H1 (cell line): Measurements from ENCODE around the gene SH3BP2. TPM values are rescaled to one million over a fixed set of nuclear protein-coding genes. Genes with fewer than 3 reads are reported as not detected.

Source experiments
- CHD7 ChIP-seq: fragments of 300-600 bp; sonication (generic); IDR thresholded peaks from 2 replicates; pipeline ENCODE4 v1.7.1; 2012; ENCODE audit warnings: low read length, moderate library complexity, mild to moderate bottlenecking, inconsistent platforms; ENCODE audit not compliant: insufficient replicate concordance
- CTBP2 ChIP-seq: IDR thresholded peaks from 2 replicates; pipeline ENCODE4 v1.7.0; 2011; ENCODE audit warnings: borderline replicate concordance, mild to moderate bottlenecking, moderate library complexity, mixed read lengths, low read length; ENCODE audit not compliant: insufficient read depth, insufficient read length
- HDAC6 ChIP-seq: IDR thresholded peaks from one replicate; pipeline ENCODE4 v1.7.1; 2012; ENCODE audit warnings: low read depth, mild to moderate bottlenecking, inconsistent platforms, low read length, moderate library complexity
- JUND ChIP-seq: IDR thresholded peaks from 2 replicates; pipeline ENCODE4 v1.6.1; 2011; ENCODE audit warnings: mild to moderate bottlenecking, improper control_type of control experiment, low read length
- POLR2AphosphoS5 ChIP-seq: IDR thresholded peaks from 2 replicates; pipeline ENCODE4 v1.6.1; 2011; ENCODE audit warnings: low read depth, low read length
- polyA plus RNA-seq, 7 experiments: library from polyadenylated mRNA; depleted of rRNA in 3 of 7; stranded (reverse) in 5 of 7; unstranded in 2 of 7; fragments of >200 nt in 5 of 7; fragments of 200-250 nt in 2 of 7; gene quantifications; 1 replicate in 5 of 7; 2 replicates in 1 of 7; 4 replicates in 1 of 7; pipeline versions ENCODE4 v1.2.1 to v1.2.3, GENCODE V29; 2011 to 2013; ENCODE audit warnings: missing spikeins in 2 of 7, mixed read lengths in 2 of 7
- total RNA-seq: library from RNA; stranded (reverse); fragmentation: NEBNext Ultra II Directional; extraction: Animal tissue kit (Norgen Biotek cat#: 25700); gene quantifications from 2 replicates; pipeline ENCODE4 v1.2.1, GENCODE V29; 2021

Gene SH3BP2
- total and polyA plus RNA-seq, 2 of the 8 experiments (the other 6 are each of a cell fraction or from before 2014, with no cell fraction given): 27.4 to 31.4 TPM

- no peak for TF ChIP-seq JUND
- TF ChIP-seq CTBP2: no peak
- TF ChIP-seq POLR2AphosphoS5: no peak
- TF ChIP-seq HDAC6: no peak
- TF ChIP-seq CHD7: no peak
Observed at GRCh38 chr4:2849267-2850152, 56.6 kb downstream of the SH3BP2 start (continued).
